Kidney epithelial cell (primary cell): ENCODE data around the gene TTC39C. TPM values are rescaled to one million over a fixed set of nuclear protein-coding genes. Genes with fewer than 3 reads are reported as not detected.

Experiments used
- DNase-seq: peaks from one replicate; pipeline ENCODE4 v3.0.0-alpha.2; 2010; ENCODE audit warnings: low read depth
- H3K27me3 ChIP-seq: 2 replicates; pipeline ENCODE4 v1.6.0; 2011; ENCODE audit warnings: low read length; ENCODE audit not compliant: control insufficient read depth, insufficient read depth
- H3K36me3 ChIP-seq: 2 replicates; pipeline ENCODE4 v1.5.1; 2011; ENCODE audit warnings: low read length; ENCODE audit not compliant: control insufficient read depth, insufficient read depth
- H3K4me3 ChIP-seq: 2 replicates; pipeline ENCODE4 v1.5.1; 2011; ENCODE audit warnings: low read depth, mild to moderate bottlenecking, control low read depth, low read length
- total RNA-seq: library from RNA; depleted of rRNA; stranded (reverse); fragments of >200 nt; gene quantifications from 2 replicates; pipeline ENCODE4 v1.2.3, GENCODE V29; 2015
- TF ChIP-seq, protein P1 (sequence below): IDR thresholded peaks from 2 replicates; pipeline ENCODE4 v1.5.1; 2011; ENCODE audit warnings: mild to moderate bottlenecking, moderate library complexity, low read length, control low read depth, inconsistent platforms; ENCODE audit not compliant: insufficient read depth, poor library complexity, severe bottlenecking

Gene TTC39C
- total RNA-seq, 1 donor from 2014 or later = 20.5 TPM

GRCh38 chr18:24080861-24081260 lies 66.3 kb downstream of the TTC39C start:
- no peak for DNase-seq
- TF ChIP-seq, protein P1, sequence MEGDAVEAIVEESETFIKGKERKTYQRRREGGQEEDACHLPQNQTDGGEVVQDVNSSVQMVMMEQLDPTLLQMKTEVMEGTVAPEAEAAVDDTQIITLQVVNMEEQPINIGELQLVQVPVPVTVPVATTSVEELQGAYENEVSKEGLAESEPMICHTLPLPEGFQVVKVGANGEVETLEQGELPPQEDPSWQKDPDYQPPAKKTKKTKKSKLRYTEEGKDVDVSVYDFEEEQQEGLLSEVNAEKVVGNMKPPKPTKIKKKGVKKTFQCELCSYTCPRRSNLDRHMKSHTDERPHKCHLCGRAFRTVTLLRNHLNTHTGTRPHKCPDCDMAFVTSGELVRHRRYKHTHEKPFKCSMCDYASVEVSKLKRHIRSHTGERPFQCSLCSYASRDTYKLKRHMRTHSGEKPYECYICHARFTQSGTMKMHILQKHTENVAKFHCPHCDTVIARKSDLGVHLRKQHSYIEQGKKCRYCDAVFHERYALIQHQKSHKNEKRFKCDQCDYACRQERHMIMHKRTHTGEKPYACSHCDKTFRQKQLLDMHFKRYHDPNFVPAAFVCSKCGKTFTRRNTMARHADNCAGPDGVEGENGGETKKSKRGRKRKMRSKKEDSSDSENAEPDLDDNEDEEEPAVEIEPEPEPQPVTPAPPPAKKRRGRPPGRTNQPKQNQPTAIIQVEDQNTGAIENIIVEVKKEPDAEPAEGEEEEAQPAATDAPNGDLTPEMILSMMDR = no peak
- H3K27me3 ChIP-seq = no peaks in the 10 kb centered on the region
- no peaks in the 10 kb centered on the region for H3K36me3 ChIP-seq
- no peak overlapping the region for H3K4me3 ChIP-seq

DNA sequence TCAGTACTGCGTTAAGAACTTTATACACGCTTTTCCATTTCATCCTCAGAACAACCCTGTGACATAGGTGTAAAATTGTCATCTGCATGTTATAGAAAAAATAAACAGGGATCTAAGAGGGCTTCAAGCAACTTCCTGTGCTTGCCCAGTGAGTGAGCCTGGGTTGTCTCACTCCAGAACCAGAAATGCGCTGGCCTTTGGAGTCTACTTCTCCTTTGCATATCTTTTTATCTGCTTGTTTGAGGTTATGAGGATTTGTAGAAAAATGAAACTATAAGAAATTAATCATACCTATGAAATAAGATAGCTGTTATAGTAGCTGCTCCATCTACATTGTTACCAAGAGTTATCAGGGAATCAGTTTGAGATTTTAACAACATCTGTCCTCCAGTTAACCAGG lies 69.0 kb downstream of the TTC39C start:
- no peak for DNase-seq
- Histone ChIP-seq H3K4me3 (no peak overlapping the region), H3K27me3 (no peaks in the 10 kb centered on the region), H3K36me3 (no peaks in the 10 kb centered on the region)
- TF ChIP-seq, protein P1 = no peak

DNA sequence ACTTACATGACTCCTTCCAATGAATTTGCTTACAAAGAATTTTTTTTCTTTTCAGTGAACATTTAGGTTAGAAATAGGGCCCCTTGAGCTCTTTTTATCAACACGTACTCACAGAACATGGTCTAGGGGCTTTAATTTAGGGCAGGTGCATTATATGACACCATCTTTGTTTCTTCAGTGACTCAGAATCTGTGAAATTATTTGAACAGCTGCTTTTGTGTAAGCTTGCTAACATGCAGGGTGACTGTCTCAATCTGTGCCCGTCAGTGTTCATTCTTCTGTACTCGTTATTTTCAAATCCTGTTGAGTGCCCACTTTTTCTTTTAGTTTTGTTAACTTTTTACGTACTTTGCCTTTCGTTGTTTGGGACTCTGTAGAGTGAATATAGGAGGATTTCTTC lies 71.5 kb downstream of the TTC39C start:
- TF ChIP-seq, protein P1 = no peak
- Histone ChIP-seq H3K27me3 (no peaks in the 10 kb centered on the region), H3K4me3 (no peak overlapping the region), H3K36me3 (no peaks in the 10 kb centered on the region)
- no peak for DNase-seq

- no peak for DNase-seq
- Histone ChIP-seq H3K4me3 (no peak overlapping the region), H3K27me3 (no peaks in the 10 kb centered on the region), H3K36me3 (no peaks in the 10 kb centered on the region)
- TF ChIP-seq, protein P1 = no peak
Observed at GRCh38 chr18:24089076-24089475, 74.5 kb downstream of the TTC39C start.

DNA sequence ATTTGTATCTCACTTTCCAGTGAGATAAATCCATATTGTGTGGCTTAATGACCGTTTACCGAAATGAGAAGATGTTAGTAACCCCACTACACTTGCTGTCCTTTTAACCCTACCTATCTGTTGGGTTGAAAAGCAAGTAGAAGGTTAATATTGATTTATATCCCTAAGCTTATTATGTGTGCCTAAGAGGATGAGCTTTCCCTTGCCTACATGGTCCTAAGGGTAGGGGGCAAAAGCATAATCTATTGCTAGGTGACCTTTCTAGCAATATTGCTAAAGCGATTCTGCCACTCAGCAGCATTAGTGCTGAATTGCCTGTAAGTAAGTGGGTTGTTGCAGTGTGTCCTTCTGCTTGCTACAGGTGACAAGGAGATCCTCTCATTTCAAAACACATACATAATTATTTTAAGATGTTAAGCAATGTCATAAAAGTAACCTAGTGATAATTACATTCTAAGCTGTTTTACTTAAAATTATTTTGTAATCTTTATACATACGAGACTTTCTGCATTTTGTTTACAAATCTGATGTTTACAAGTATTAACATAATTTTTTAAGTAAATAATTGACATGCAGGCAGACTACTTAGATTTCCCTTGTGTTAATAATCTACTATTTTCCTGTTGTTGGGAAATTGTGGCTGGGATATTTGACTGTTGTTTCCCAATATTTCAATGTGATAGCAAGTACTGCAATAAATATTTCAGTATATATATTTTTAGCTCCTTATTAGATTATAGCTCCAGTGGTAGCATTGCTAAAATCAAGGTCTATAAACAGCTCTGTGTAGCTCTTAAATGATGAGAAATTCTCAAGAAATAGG lies 75.2 kb downstream of the TTC39C start:
- no peak for DNase-seq
- H3K4me3 ChIP-seq = no peak overlapping the region
- H3K27me3 ChIP-seq = no peaks in the 10 kb centered on the region
- no peaks in the 10 kb centered on the region for H3K36me3 ChIP-seq
- TF ChIP-seq, protein P1 = no peak

DNA sequence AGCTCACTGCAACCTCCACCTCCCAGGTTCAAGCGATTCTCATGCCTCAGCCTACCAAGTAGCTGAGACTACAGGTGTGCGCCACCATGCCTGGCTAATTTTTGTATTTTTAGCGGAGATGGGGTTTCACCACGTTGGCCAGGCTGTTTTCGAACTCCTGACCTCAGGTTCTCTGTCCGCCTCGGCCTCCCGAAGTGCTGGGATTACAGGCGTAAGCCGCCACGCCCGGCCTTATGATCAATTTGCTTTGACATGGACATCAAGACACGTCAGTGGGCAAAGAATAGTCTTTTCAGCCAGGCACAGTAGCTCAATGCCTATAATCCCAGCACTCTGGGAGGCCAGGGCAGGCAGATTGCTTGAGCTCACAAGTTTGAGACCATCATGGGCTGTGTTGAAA lies 76.3 kb downstream of the TTC39C start:
- no peak for DNase-seq
- TF ChIP-seq, protein P1 = no peak
- H3K4me3 ChIP-seq = no peak overlapping the region
- no peaks in the 10 kb centered on the region for H3K27me3 ChIP-seq
- no peaks in the 10 kb centered on the region for H3K36me3 ChIP-seq
